Sigmoid colon (tissue), 4 donors: ENCODE data around the gene ADAMTS17.

Experiments used
- POLR2A ChIP-seq, 2 donors: fragments of 450-650 bp; IDR thresholded peaks; one replicate each; pipeline ENCODE4 v1.6.1; 2016; ENCODE audit warnings: antibody characterized with exemption in 2 of 2, mild to moderate bottlenecking in 2 of 2, moderate library complexity in 2 of 2
- POLR2AphosphoS5 ChIP-seq, 4 donors: sonication (generic); formaldehyde crosslinking; IDR thresholded peaks; one replicate each; pipeline ENCODE4 v1.6.1; 2017; ENCODE audit warnings: antibody characterized with exemption in 4 of 4
- TF ChIP-seq, protein P1 (sequence below), 4 experiments: fragments of 450-650 bp in 3 of 4; fragments of 200-600 bp in 1 of 4; IDR thresholded peaks; one replicate each; pipeline ENCODE4 v1.5.1; 2016 to 2019; ENCODE audit warnings: antibody characterized with exemption in 4 of 4, mild to moderate bottlenecking in 3 of 4, moderate library complexity in 2 of 4

DNA sequence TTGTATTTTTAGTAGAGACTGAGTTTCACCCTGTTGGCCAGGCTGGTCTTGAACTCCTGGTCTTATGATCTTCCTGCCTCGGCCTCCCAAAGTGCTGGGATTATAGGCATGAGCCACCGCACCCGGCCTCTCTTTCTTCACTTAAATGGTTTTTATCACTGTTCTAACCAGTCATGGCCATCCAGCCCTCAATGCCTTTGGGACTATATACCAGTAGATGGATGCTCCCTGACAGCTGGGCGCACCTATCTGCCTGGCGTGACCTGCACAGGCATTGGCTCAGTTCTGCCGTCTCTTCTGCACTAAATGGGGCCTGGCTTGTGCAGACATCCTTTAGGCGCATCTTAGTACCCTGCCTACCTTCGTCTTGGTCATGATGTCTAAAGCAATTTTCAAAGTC, 233.4 kb downstream of the ADAMTS17 start:
- TF ChIP-seq, protein P1, sequence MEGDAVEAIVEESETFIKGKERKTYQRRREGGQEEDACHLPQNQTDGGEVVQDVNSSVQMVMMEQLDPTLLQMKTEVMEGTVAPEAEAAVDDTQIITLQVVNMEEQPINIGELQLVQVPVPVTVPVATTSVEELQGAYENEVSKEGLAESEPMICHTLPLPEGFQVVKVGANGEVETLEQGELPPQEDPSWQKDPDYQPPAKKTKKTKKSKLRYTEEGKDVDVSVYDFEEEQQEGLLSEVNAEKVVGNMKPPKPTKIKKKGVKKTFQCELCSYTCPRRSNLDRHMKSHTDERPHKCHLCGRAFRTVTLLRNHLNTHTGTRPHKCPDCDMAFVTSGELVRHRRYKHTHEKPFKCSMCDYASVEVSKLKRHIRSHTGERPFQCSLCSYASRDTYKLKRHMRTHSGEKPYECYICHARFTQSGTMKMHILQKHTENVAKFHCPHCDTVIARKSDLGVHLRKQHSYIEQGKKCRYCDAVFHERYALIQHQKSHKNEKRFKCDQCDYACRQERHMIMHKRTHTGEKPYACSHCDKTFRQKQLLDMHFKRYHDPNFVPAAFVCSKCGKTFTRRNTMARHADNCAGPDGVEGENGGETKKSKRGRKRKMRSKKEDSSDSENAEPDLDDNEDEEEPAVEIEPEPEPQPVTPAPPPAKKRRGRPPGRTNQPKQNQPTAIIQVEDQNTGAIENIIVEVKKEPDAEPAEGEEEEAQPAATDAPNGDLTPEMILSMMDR (IDR thresholded peaks at IDR 0.05): no peak
- TF ChIP-seq POLR2AphosphoS5 (IDR thresholded peaks at IDR 0.05) (no peak), POLR2A (IDR thresholded peaks at IDR 0.05) (no peak)
